DND-41 (cell line): ENCODE measurements around the gene ECHDC3.

Source experiments
- ATAC-seq: fragments of 200-7000 bp; cut with Tn5 transposase; 3 replicates; pipeline ENCODE4 v1.9.1; 2021; ENCODE audit warnings: low read depth; ENCODE audit not compliant: insufficient read depth
- DNase-seq: peaks from one replicate; pipeline ENCODE4 v3.0.0-alpha.2; 2020
- H2AFZ ChIP-seq: 2 replicates; pipeline ENCODE4 v1.6.0; 2012; ENCODE audit warnings: low read depth, low read length
- H3K27ac ChIP-seq: 2 replicates; pipeline ENCODE4 v1.5.1; 2012; ENCODE audit warnings: low read length, inconsistent platforms
- H3K27me3 ChIP-seq: fragments of 200-600 bp; sonication (generic); 2 replicates; pipeline ENCODE4 v1.6.0; 2012; ENCODE audit warnings: low read length, mild to moderate bottlenecking, inconsistent platforms; ENCODE audit not compliant: insufficient read depth, poor library complexity
- H3K36me3 ChIP-seq: 2 replicates; pipeline ENCODE4 v1.5.1; 2012; ENCODE audit warnings: low read length, inconsistent platforms; ENCODE audit not compliant: insufficient read depth
- H3K4me1 ChIP-seq: 2 replicates; pipeline ENCODE4 v1.5.1; 2012; ENCODE audit warnings: mild to moderate bottlenecking, low read length; ENCODE audit not compliant: insufficient read depth
- H3K4me2 ChIP-seq: 2 replicates; pipeline ENCODE4 v1.6.0; 2012; ENCODE audit warnings: mild to moderate bottlenecking, moderate library complexity, low read length, inconsistent platforms; ENCODE audit not compliant: insufficient read depth
- H3K4me3 ChIP-seq, 2 experiments: fragments of 200-600 bp in 1 of 2; shearing (Covaris generic) in 1 of 2; 2 replicates each; pipeline ENCODE4 v1.5.1; 2012 to 2016; ENCODE audit warnings: inconsistent platforms in 2 of 2, low read length in 2 of 2, mild to moderate bottlenecking in 2 of 2, low read depth in 1 of 2, moderate library complexity in 1 of 2
- H3K79me2 ChIP-seq: 2 replicates; pipeline ENCODE4 v1.6.0; 2012; ENCODE audit warnings: low read length, inconsistent platforms; ENCODE audit not compliant: insufficient read depth
- H3K9ac ChIP-seq: 2 replicates; pipeline ENCODE4 v1.6.0; 2012; ENCODE audit warnings: low read depth, mild to moderate bottlenecking, inconsistent platforms, low read length, moderate library complexity
- H3K9me3 ChIP-seq: 2 replicates; pipeline ENCODE4 v1.5.1; 2012; ENCODE audit warnings: low read length, moderate library complexity, mild to moderate bottlenecking, inconsistent platforms; ENCODE audit not compliant: insufficient read depth, severe bottlenecking
- H4K20me1 ChIP-seq: 2 replicates; pipeline ENCODE4 v1.6.0; 2012; ENCODE audit warnings: low read length; ENCODE audit not compliant: insufficient read depth
- EZH2 ChIP-seq: IDR thresholded peaks from 3 replicates; pipeline ENCODE4 v1.6.1; 2012; ENCODE audit warnings: borderline replicate concordance, low read depth, mild to moderate bottlenecking, moderate library complexity, low read length, inconsistent platforms; ENCODE audit not compliant: severe bottlenecking
- TF ChIP-seq, protein P1 (sequence below): IDR thresholded peaks from 2 replicates; pipeline ENCODE4 v1.5.1; 2012; ENCODE audit warnings: borderline replicate concordance, low read length, moderate library complexity, mild to moderate bottlenecking; ENCODE audit not compliant: poor library complexity, severe bottlenecking; ENCODE audit errors: extremely low read depth

The ECHDC3 gene

DNA sequence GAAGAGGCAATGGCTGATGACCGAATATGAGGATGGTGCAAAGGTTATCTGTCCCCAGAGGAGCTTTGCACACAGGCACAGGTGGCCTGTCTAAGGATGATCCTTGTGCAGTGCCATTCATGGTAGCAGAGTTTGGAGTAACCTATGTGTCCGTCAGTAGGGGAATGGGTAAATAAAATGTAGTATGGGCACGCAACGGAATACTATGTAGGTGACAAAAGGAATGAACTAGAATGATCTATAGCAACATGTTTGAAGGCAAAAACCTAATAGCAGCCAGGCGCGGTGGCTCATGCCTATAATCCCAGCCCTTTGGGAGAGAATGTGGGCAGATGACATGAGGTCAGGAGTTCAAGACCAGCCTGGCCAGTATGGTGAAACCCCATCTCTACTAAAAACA lies 41.6 kb upstream of the ECHDC3 start:
- Histone ChIP-seq H4K20me1 (no peaks in the 10 kb centered on the region), H3K79me2 (no peaks in the 10 kb centered on the region), H3K27ac (no peak overlapping the region), H3K4me2 (no peak overlapping the region), H3K4me1 (no peaks in the 10 kb centered on the region), H3K4me3 (no peak overlapping the region), H3K36me3 (no peaks in the 10 kb centered on the region), H2AFZ (no peak overlapping the region), H3K9ac (no peak overlapping the region), H3K27me3 (no peaks in the 10 kb centered on the region), H3K9me3 (no peaks in the 10 kb centered on the region)
- DNase-seq (no peak), ATAC-seq (no peak)
- no peak for TF ChIP-seq EZH2
- TF ChIP-seq, protein P1, sequence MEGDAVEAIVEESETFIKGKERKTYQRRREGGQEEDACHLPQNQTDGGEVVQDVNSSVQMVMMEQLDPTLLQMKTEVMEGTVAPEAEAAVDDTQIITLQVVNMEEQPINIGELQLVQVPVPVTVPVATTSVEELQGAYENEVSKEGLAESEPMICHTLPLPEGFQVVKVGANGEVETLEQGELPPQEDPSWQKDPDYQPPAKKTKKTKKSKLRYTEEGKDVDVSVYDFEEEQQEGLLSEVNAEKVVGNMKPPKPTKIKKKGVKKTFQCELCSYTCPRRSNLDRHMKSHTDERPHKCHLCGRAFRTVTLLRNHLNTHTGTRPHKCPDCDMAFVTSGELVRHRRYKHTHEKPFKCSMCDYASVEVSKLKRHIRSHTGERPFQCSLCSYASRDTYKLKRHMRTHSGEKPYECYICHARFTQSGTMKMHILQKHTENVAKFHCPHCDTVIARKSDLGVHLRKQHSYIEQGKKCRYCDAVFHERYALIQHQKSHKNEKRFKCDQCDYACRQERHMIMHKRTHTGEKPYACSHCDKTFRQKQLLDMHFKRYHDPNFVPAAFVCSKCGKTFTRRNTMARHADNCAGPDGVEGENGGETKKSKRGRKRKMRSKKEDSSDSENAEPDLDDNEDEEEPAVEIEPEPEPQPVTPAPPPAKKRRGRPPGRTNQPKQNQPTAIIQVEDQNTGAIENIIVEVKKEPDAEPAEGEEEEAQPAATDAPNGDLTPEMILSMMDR = no peak

DNA sequence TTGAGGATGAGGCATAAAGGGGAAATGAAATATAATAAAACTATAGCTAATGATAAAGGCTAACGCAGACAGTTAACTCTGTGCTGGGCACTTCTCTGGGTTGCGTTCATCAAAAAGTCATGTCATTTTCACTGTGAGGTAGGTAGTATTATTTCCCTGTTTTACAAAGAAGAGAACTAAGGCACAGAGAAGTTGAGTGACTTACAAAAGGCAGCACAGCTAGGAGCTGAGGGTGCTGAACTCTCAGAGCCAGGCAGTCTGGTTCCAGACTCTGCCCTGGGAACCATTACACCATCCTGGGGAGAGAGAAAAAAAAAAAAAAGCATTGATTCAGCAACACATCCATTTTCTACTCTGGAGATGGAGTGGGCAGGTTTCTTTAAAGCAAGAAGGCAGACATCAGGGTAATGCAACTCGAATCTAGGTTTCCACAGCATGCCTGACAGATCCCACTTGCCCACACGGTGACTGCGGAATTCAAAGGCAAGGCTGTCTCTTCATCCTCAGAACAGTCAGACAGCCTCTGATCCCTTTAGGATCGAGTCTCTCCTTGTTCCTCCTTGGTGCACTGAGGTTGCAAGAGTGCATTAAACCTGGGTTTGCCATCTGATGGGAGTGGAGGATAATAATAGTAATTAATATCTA lies 40.6 kb upstream of the ECHDC3 start:
- Histone ChIP-seq H2AFZ (no peak overlapping the region), H3K79me2 (no peaks in the 10 kb centered on the region), H4K20me1 (no peaks in the 10 kb centered on the region), H3K4me1 (no peaks in the 10 kb centered on the region), H3K4me3 (no peak overlapping the region), H3K9me3 (no peaks in the 10 kb centered on the region), H3K27me3 (no peaks in the 10 kb centered on the region), H3K27ac (no peak overlapping the region), H3K36me3 (no peaks in the 10 kb centered on the region), H3K9ac (no peak overlapping the region), H3K4me2 (no peak overlapping the region)
- DNase-seq = no peak
- no peak for ATAC-seq
- no peak for TF ChIP-seq EZH2
- TF ChIP-seq, protein P1 = no peak

DNA sequence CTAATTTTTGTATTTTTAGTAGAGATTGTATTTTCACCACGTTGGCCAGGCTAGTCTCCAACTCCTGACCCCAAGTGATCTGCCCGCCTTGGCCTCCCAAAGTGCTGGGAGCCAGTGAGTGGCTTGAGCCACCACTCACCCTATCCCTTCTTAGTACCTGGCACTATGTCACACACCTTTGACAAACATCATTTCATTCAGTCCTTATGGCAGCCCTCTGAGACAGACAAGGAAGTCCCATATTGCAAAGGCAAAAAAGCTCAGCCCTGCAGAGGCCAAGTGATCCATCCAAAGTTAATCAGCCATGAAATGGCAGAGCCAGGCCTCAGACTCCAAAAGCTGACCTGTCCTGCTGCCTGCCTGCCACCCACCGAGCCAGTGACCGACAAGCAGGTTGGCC lies 39.9 kb upstream of the ECHDC3 start:
- Histone ChIP-seq H3K36me3 (no peaks in the 10 kb centered on the region), H3K4me2 (no peak overlapping the region), H3K4me1 (no peaks in the 10 kb centered on the region), H3K9me3 (no peaks in the 10 kb centered on the region), H3K27me3 (no peaks in the 10 kb centered on the region), H3K79me2 (no peaks in the 10 kb centered on the region), H3K9ac (no peak overlapping the region), H2AFZ (no peak overlapping the region), H3K4me3 (no peak overlapping the region), H4K20me1 (no peaks in the 10 kb centered on the region), H3K27ac (no peak overlapping the region)
- ATAC-seq = no peak
- DNase-seq = no peak
- TF ChIP-seq EZH2 = no peak
- TF ChIP-seq, protein P1 = no peak

DNA sequence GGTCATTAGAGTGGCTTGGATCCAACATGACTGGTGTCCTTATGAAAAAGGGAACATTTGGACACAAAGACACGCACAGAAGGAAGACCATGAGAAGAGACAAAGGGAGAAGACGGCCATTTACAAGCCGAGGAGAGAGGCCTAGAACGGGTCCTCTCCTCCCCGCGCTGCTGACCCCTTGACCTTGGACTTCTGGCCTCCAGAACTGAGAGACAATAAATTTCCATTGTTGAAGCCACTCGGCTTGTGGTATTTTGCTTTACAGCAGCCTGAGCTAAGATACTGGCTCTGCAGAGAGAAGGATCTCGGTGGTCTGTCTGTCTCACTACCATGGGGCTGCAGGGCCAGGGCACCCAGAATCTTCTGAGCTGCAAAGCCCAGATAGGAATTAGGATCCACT lies 38.1 kb upstream of the ECHDC3 start:
- no peak for TF ChIP-seq EZH2
- TF ChIP-seq, protein P1 = no peak
- DNase-seq (no peak), ATAC-seq (no peak)
- H4K20me1 ChIP-seq = no peaks in the 10 kb centered on the region
- no peak overlapping the region for H3K9ac ChIP-seq
- no peaks in the 10 kb centered on the region for H3K9me3 ChIP-seq
- no peak overlapping the region for H2AFZ ChIP-seq
- H3K79me2 ChIP-seq = no peaks in the 10 kb centered on the region
- no peaks in the 10 kb centered on the region for H3K36me3 ChIP-seq
- H3K27ac ChIP-seq = no peak overlapping the region
- no peaks in the 10 kb centered on the region for H3K4me1 ChIP-seq
- no peak overlapping the region for H3K4me3 ChIP-seq
- H3K27me3 ChIP-seq = no peaks in the 10 kb centered on the region
- H3K4me2 ChIP-seq = no peak overlapping the region
